Activated B cell treated with CpG ODN at 0.5 μM for 24 hours (primary cell): ENCODE measurements around the gene ZIC4. TPM values are rescaled to one million over a fixed set of nuclear protein-coding genes. Genes with fewer than 3 reads are reported as not detected.

ENCODE experiments used
- ATAC-seq: fragments of 200-7000 bp; cut with Tn5 transposase; one replicate; pipeline ENCODE4 v1.10.0; 2021; ENCODE audit warnings: low read depth, mild to moderate bottlenecking, moderate library complexity
- CTCF ChIA-PET: fragments of 350-600 bp; sonication (Branson Sonifier 250); formaldehyde crosslinking; loops from one replicate; lab custom pipeline; 2021; ENCODE audit warnings: antibody characterized with exemption; lab: Charles Lee
- POLR2A ChIA-PET: fragments of 350-600 bp; sonication (Branson Sonifier 250); formaldehyde crosslinking; loops from one replicate; lab custom pipeline; 2021; ENCODE audit warnings: antibody characterized with exemption; lab: Charles Lee
- DNase-seq: peaks from one replicate; pipeline ENCODE4 v3.0.0; 2022
- H3K27ac Mint-ChIP-seq: one replicate; pipeline ENCODE4 v1.8.0; 2020; ENCODE audit warnings: mixed read lengths
- H3K27me3 Mint-ChIP-seq: one replicate; pipeline ENCODE4 v1.8.0; 2021; ENCODE audit warnings: mixed read lengths
- H3K36me3 Mint-ChIP-seq: one replicate; pipeline ENCODE4 v1.8.0; 2021; ENCODE audit warnings: low read depth, mixed read lengths
- H3K4me1 Mint-ChIP-seq: one replicate; pipeline ENCODE4 v1.8.0; 2021; ENCODE audit warnings: mixed read lengths
- H3K4me3 Mint-ChIP-seq: one replicate; pipeline ENCODE4 v1.8.0; 2020; ENCODE audit warnings: mild to moderate bottlenecking, mixed read lengths
- H3K9me3 Mint-ChIP-seq: one replicate; pipeline ENCODE4 v1.8.0; 2020; ENCODE audit warnings: mixed read lengths
- CTCF ChIP-seq: fragments of 200-600 bp; IDR thresholded peaks from one replicate; pipeline ENCODE4 v1.8.0; 2022; ENCODE audit warnings: antibody characterized with exemption, mild to moderate bottlenecking
- intact Hi-C: fragments of 100-400 bp; cut with micrococcal nuclease; formaldehyde crosslinking; loops from one replicate; pipeline ENCODE4 v1.15.1; 2024
- total RNA-seq: library from RNA; stranded (reverse); gene quantifications from 2 replicates; pipeline ENCODE4 v1.2.3, GENCODE V29; 2022

The ZIC4 gene
- total RNA-seq, 1 donor from 2014 or later = not detected

- ChIA-PET POLR2A (no interaction called here), CTCF (interaction anchor here (0.6 kb wide), 1 partner anchor 324 kb away, joined by 4 read pairs; no protein-coding TSS in a partner anchor)
- TF ChIP-seq CTCF = no peak
- Mint-ChIP-seq H3K27ac (no peak overlapping the region), H3K4me3 (no peak overlapping the region), H3K4me1 (no peaks in the 10 kb centered on the region), H3K9me3 (no peaks in the 10 kb centered on the region), H3K27me3 (peaks cover 70% of the 10 kb centered on the region), H3K36me3 (peaks cover 2% of the 10 kb centered on the region)
- intact Hi-C loops = no loop called here
- DNase-seq (no peak), ATAC-seq (no peak)
Measured at GRCh38 chr3:147393261-147393942, 12.9 kb downstream of the ZIC4 start.

- intact Hi-C loops = no loop called here
Measured at GRCh38 chr3:147392625-147392946, 13.8 kb downstream of the ZIC4 start.

GRCh38 chr3:147391781-147392624 is 14.3 kb downstream of the ZIC4 start:
- no peak overlapping the region for H3K27ac Mint-ChIP-seq
- H3K9me3 Mint-ChIP-seq = no peaks in the 10 kb centered on the region
- no peak overlapping the region for H3K4me3 Mint-ChIP-seq
- no peak for ATAC-seq
- DNase-seq = no peak
- intact Hi-C loops = no loop called here
- no peak for TF ChIP-seq CTCF
- POLR2A ChIA-PET = no interaction called here
- H3K27me3 Mint-ChIP-seq = peaks cover 72% of the 10 kb centered on the region
- no peaks in the 10 kb centered on the region for H3K4me1 Mint-ChIP-seq
- H3K36me3 Mint-ChIP-seq = peaks cover 2% of the 10 kb centered on the region
- CTCF ChIA-PET = no interaction called here

More at GRCh38 chr3:147392625-147392946, 13.8 kb downstream of the ZIC4 start:
- Mint-ChIP-seq H3K27me3 (peaks cover 72% of the 10 kb centered on the region), H3K9me3 (no peaks in the 10 kb centered on the region), H3K4me3 (no peak overlapping the region), H3K27ac (no peak overlapping the region), H3K4me1 (no peaks in the 10 kb centered on the region), H3K36me3 (peaks cover 2% of the 10 kb centered on the region)
- POLR2A ChIA-PET = no interaction called here
- CTCF ChIA-PET = interaction anchor here (0.6 kb wide), 1 partner anchor 325 kb away, joined by 4 read pairs; no protein-coding TSS in a partner anchor
- ATAC-seq (no peak), DNase-seq (no peak)
- no peak for TF ChIP-seq CTCF

GRCh38 chr3:147390589-147391569 is 15.5 kb downstream of the ZIC4 start:
- DNase-seq (no peak), ATAC-seq (no peak)
- Mint-ChIP-seq H3K27ac (no peak overlapping the region), H3K4me1 (no peaks in the 10 kb centered on the region), H3K36me3 (peaks cover 2% of the 10 kb centered on the region), H3K9me3 (no peaks in the 10 kb centered on the region), H3K27me3 (peaks cover 75% of the 10 kb centered on the region), H3K4me3 (no peak overlapping the region)
- no peak for TF ChIP-seq CTCF
- CTCF ChIA-PET = no interaction called here
- POLR2A ChIA-PET = no interaction called here
- intact Hi-C loops = no loop called here
